T-cell (primary cell): ENCODE measurements around the gene MAP3K13. TPM values are rescaled to one million over a fixed set of nuclear protein-coding genes. Genes with fewer than 3 reads are reported as not detected.
"Not testable (repeated sequence)": the region's sequence is repeated elsewhere in the genome, so short reads cannot be mapped to it uniquely, and the experiment has no call there.

ENCODE experiments used
- ATAC-seq, 4 experiments: fragments of 200-7000 bp in 3 of 4; fragments of 150-1000 bp in 1 of 4; cut with Tn5 transposase; replicated peaks in 1 of 4; 1 replicate in 3 of 4; 2 replicates in 1 of 4; pipeline ENCODE4 v1.10.0; 2021; ENCODE audit warnings: moderate library complexity in 3 of 4, mild to moderate bottlenecking in 2 of 4, moderate number of reproducible peaks in 1 of 4
- CTCF ChIA-PET, 2 donors: fragments of 300-600 bp; sonication (Branson Sonifier 250); formaldehyde crosslinking; loops; one replicate each; lab custom pipeline; 2022; ENCODE audit warnings: antibody characterized with exemption in 2 of 2; lab: Charles Lee
- POLR2A ChIA-PET, 2 donors: fragments of 300-600 bp; sonication (Branson Sonifier 250); formaldehyde crosslinking; loops; one replicate each; lab custom pipeline; 2022; ENCODE audit warnings: antibody characterized with exemption in 2 of 2; lab: Charles Lee
- DNase-seq, 35 experiments: peaks; one replicate each; pipeline versions ENCODE4 v3.0.0 to v3.0.0-alpha.2; 2013 to 2023
- H3K27ac ChIP-seq: one replicate; pipeline ENCODE4 v1.5.1; 2013; ENCODE audit warnings: low read length
- H3K27me3 ChIP-seq, 2 experiments: replicated peaks in 1 of 2; 1 replicate in 1 of 2; 2 replicates in 1 of 2; pipeline versions ENCODE4 v1.6.1 to v1.7.0; 2013; ENCODE audit warnings: low read length in 1 of 2, mixed read lengths in 1 of 2; ENCODE audit not compliant: control insufficient read depth in 2 of 2, insufficient read depth in 2 of 2; ENCODE audit errors: extremely low read depth in 1 of 2
- H3K36me3 ChIP-seq, 2 donors: 1 replicate in 1 of 2; 2 replicates in 1 of 2; pipeline versions ENCODE4 v1.6.1 to v1.7.0; 2013; ENCODE audit warnings: low read length in 1 of 2; ENCODE audit not compliant: control insufficient read depth in 2 of 2, insufficient read depth in 1 of 2; ENCODE audit errors: extremely low read depth in 1 of 2
- H3K4me1 ChIP-seq, 2 experiments: 1 replicate in 1 of 2; 2 replicates in 1 of 2; pipeline versions ENCODE4 v1.6.1 to v1.7.0; 2013; ENCODE audit warnings: low read length in 2 of 2, mixed read lengths in 1 of 2; ENCODE audit not compliant: insufficient read depth in 2 of 2, control insufficient read depth in 1 of 2; ENCODE audit errors: extremely low read depth in 1 of 2
- H3K4me3 ChIP-seq, 2 donors: 1 replicate in 1 of 2; 2 replicates in 1 of 2; pipeline versions ENCODE4 v1.5.1 to v1.7.0; 2013; ENCODE audit warnings: mild to moderate bottlenecking in 2 of 2, low read length in 1 of 2, moderate library complexity in 1 of 2; ENCODE audit not compliant: control insufficient read depth in 1 of 2; ENCODE audit errors: extremely low read depth in 1 of 2
- H3K9me3 ChIP-seq: 2 replicates; pipeline ENCODE4 v1.7.0; 2013
- H3K27ac Mint-ChIP-seq, 2 donors: one replicate each; pipeline ENCODE4 v1.8.0; 2020 to 2021; ENCODE audit warnings: mild to moderate bottlenecking in 2 of 2, mixed read lengths in 2 of 2
- H3K27me3 Mint-ChIP-seq, 2 donors: one replicate each; pipeline ENCODE4 v1.8.0; 2021 to 2022; ENCODE audit warnings: mixed read lengths in 2 of 2
- H3K36me3 Mint-ChIP-seq: one replicate; pipeline ENCODE4 v1.8.0; 2021; ENCODE audit warnings: mixed read lengths
- H3K4me1 Mint-ChIP-seq, 3 donors: one replicate each; pipeline ENCODE4 v1.8.0; 2020 to 2022; ENCODE audit warnings: mixed read lengths in 3 of 3, mild to moderate bottlenecking in 1 of 3
- H3K4me3 Mint-ChIP-seq, 3 donors: one replicate each; pipeline ENCODE4 v1.8.0; 2020 to 2022; ENCODE audit warnings: mild to moderate bottlenecking in 3 of 3, mixed read lengths in 3 of 3, moderate library complexity in 3 of 3
- H3K9me3 Mint-ChIP-seq, 3 donors: one replicate each; pipeline ENCODE4 v1.8.0; 2020 to 2022; ENCODE audit warnings: mixed read lengths in 3 of 3
- WGBS: methylation state at CpG from one replicate; pipeline ENCODE4 v1.1.5; 2013; ENCODE audit warnings: missing lambda C conversion rate; ENCODE audit not compliant: insufficient coverage; 5-methylcytosine and 5-hydroxymethylcytosine counted together
- total RNA-seq, 35 experiments: library from RNA in 6 of 35; stranded (reverse) in 6 of 35; fragments of 120-200 nt in 1 of 35; gene quantifications; one replicate each; pipeline versions ENCODE4 v1.2.1 to v1.2.4 and lab custom pipeline; 2013 to 2026

Gene MAP3K13
- total RNA-seq, 5 donors from 2014 or later (not counting 1 experiment from before 2014, with no cell fraction given), result 6.4 to 9.2 (median 7.7) TPM

GRCh38 chr3:185366913-185367312 is 4.0 kb downstream of the MAP3K13 start:
- ChIA-PET CTCF (interaction anchor here in 1 of 2 donors (0.8 kb wide), 1 partner anchor 25 kb away, joined by 3 read pairs; no protein-coding TSS in a partner anchor), POLR2A (no interaction called here)
- peaks cover 10 to 17% (median 13%) of the 10 kb centered on the region in 3 donors for H3K4me1 Mint-ChIP-seq
- Histone ChIP-seq H3K36me3 (no peaks in the 10 kb centered on the region), H3K27me3 (peaks cover 0 to 9% of the 10 kb centered on the region in 2 experiments), H3K27ac (no peak overlapping the region), H3K9me3 (no peaks in the 10 kb centered on the region), H3K4me3 (no peak overlapping the region), H3K4me1 (peaks cover 0 to 10% of the 10 kb centered on the region in 2 experiments)
- peaks cover 47 to 48% of the 10 kb centered on the region in 2 donors for H3K27me3 Mint-ChIP-seq
- no peak overlapping the region for H3K4me3 Mint-ChIP-seq
- no peaks in the 10 kb centered on the region for H3K9me3 Mint-ChIP-seq
- ATAC-seq (no peak), DNase-seq (no peak)
- H3K27ac Mint-ChIP-seq, result no peak overlapping the region
- no peaks in the 10 kb centered on the region for H3K36me3 Mint-ChIP-seq

- POLR2A ChIA-PET, result interaction anchor here in 1 of 2 donors (0.6 kb wide), 1 partner anchor 8 kb away, joined by 6 read pairs; no protein-coding TSS in a partner anchor
Measured at GRCh38 chr3:185370349-185370748, 7.4 kb downstream of the MAP3K13 start.

GRCh38 chr3:185371306-185372074 is 8.6 kb downstream of the MAP3K13 start:
- Histone ChIP-seq H3K27ac (no peak overlapping the region), H3K4me1 (no peaks in the 10 kb centered on the region), H3K9me3 (no peaks in the 10 kb centered on the region), H3K36me3 (no peaks in the 10 kb centered on the region), H3K27me3 (no peaks in the 10 kb centered on the region), H3K4me3 (no peak overlapping the region)
- Mint-ChIP-seq H3K27me3 (peaks cover 14 to 16% of the 10 kb centered on the region in 2 donors), H3K4me1 (no peaks in the 10 kb centered on the region), H3K4me3 (no peak overlapping the region), H3K27ac (no peak overlapping the region), H3K36me3 (no peaks in the 10 kb centered on the region), H3K9me3 (no peaks in the 10 kb centered on the region)
- DNase-seq, result no peak
- POLR2A ChIA-PET, result no interaction called here
- CTCF ChIA-PET, result no interaction called here
- WGBS, result no CpG with 5 or more reads among the region's 2 CpGs
- ATAC-seq, result no peak

More at GRCh38 chr3:185370349-185370748, 7.4 kb downstream of the MAP3K13 start:
- H3K27ac ChIP-seq, H3K27ac Mint-ChIP-seq, ATAC-seq, H3K27me3 ChIP-seq, CTCF ChIA-PET, H3K9me3 ChIP-seq, DNase-seq, H3K4me1 Mint-ChIP-seq, H3K36me3 ChIP-seq, H3K36me3 Mint-ChIP-seq, H3K9me3 Mint-ChIP-seq, H3K4me3 ChIP-seq, H3K4me3 Mint-ChIP-seq, H3K4me1 ChIP-seq: not testable (repeated sequence)
- peaks cover 23 to 27% of the 10 kb centered on the region in 2 donors for H3K27me3 Mint-ChIP-seq
- WGBS, result 100% methylated on average over 4 of the region's 6 CpGs

GRCh38 chr3:185381320-185382058 is 18.6 kb downstream of the MAP3K13 start:
- CTCF ChIA-PET, result no interaction called here
- Histone ChIP-seq H3K4me3 (no peak overlapping the region), H3K27ac (no peak overlapping the region), H3K27me3 (peaks cover 0 to 3% of the 10 kb centered on the region in 2 experiments), H3K36me3 (no peaks in the 10 kb centered on the region), H3K4me1 (no peaks in the 10 kb centered on the region), H3K9me3 (no peaks in the 10 kb centered on the region)
- no peaks in the 10 kb centered on the region for H3K4me1 Mint-ChIP-seq
- H3K27me3 Mint-ChIP-seq, result no peaks in the 10 kb centered on the region
- POLR2A ChIA-PET, result no interaction called here
- H3K36me3 Mint-ChIP-seq, result no peaks in the 10 kb centered on the region
- H3K27ac Mint-ChIP-seq, result no peak overlapping the region
- H3K4me3 Mint-ChIP-seq, result no peak overlapping the region
- peaks cover 0 to 5% (median 2%) of the 10 kb centered on the region in 3 donors for H3K9me3 Mint-ChIP-seq
- no CpG with 5 or more reads among the region's 2 CpGs for WGBS
- ATAC-seq, result no peak
- no peak for DNase-seq

GRCh38 chr3:185382154-185382553 is 19.2 kb downstream of the MAP3K13 start:
- no CpG with 5 or more reads among the region's 1 CpG for WGBS
- H3K4me1 Mint-ChIP-seq, result no peaks in the 10 kb centered on the region
- ChIA-PET POLR2A (no interaction called here), CTCF (no interaction called here)
- no peaks in the 10 kb centered on the region for H3K36me3 Mint-ChIP-seq
- no peaks in the 10 kb centered on the region for H3K4me1 ChIP-seq
- H3K27me3 ChIP-seq, result peaks cover 0 to 3% of the 10 kb centered on the region in 2 experiments
- H3K4me3 Mint-ChIP-seq, result no peak overlapping the region
- DNase-seq (no peak), ATAC-seq (no peak)
- no peak overlapping the region for H3K27ac ChIP-seq
- H3K9me3 ChIP-seq, result no peaks in the 10 kb centered on the region
- no peak overlapping the region for H3K27ac Mint-ChIP-seq
- peaks cover 0 to 5% (median 3%) of the 10 kb centered on the region in 3 donors for H3K9me3 Mint-ChIP-seq
- no peaks in the 10 kb centered on the region for H3K36me3 ChIP-seq
- no peak overlapping the region for H3K4me3 ChIP-seq
- H3K27me3 Mint-ChIP-seq, result no peaks in the 10 kb centered on the region

- ATAC-seq, H3K27ac ChIP-seq, POLR2A ChIA-PET, H3K4me3 Mint-ChIP-seq, H3K4me1 ChIP-seq, H3K36me3 ChIP-seq, H3K9me3 Mint-ChIP-seq, H3K4me3 ChIP-seq, H3K9me3 ChIP-seq, H3K27ac Mint-ChIP-seq, DNase-seq, H3K27me3 Mint-ChIP-seq, H3K4me1 Mint-ChIP-seq, H3K27me3 ChIP-seq, CTCF ChIA-PET, H3K36me3 Mint-ChIP-seq: not testable (repeated sequence)
- no CpG with 5 or more reads among the region's 3 CpGs for WGBS
Measured at GRCh38 chr3:185386515-185386914, 23.6 kb downstream of the MAP3K13 start.
